Spleen (tissue), 13 donors: ENCODE results near the gene TMEM184A. TPM values are rescaled to one million over a fixed set of nuclear protein-coding genes. Genes with fewer than 3 reads are reported as not detected.

ENCODE experiments used
- DNase-seq: peaks from one replicate; pipeline ENCODE4 v3.0.0-alpha.2; 2020
- H3K27ac ChIP-seq, 8 donors: fragments of 200-600 bp; sonication (generic) in 7 of 8; 1 replicate in 4 of 8; 2 replicates in 4 of 8; pipeline versions ENCODE4 v1.5.0 to v1.8.0; 2016 to 2021; ENCODE audit warnings: inconsistent platforms in 4 of 8, mild to moderate bottlenecking in 4 of 8, moderate library complexity in 1 of 8
- H3K27me3 ChIP-seq, 7 donors: fragments of 200-600 bp; sonication (generic) in 6 of 7; replicated peaks in 1 of 7; 1 replicate in 4 of 7; 2 replicates in 3 of 7; pipeline versions ENCODE4 v1.5.0 to v1.8.0; 2016 to 2021; ENCODE audit warnings: inconsistent platforms in 3 of 7, mild to moderate bottlenecking in 1 of 7
- H3K36me3 ChIP-seq, 6 donors: fragments of 200-600 bp; sonication (generic) in 5 of 6; 1 replicate in 4 of 6; 2 replicates in 2 of 6; pipeline versions ENCODE4 v1.5.0 to v1.8.0; 2016 to 2021; ENCODE audit warnings: inconsistent platforms in 2 of 6
- H3K4me1 ChIP-seq, 6 donors: fragments of 200-600 bp; sonication (generic) in 5 of 6; 1 replicate in 3 of 6; 2 replicates in 3 of 6; pipeline versions ENCODE4 v1.5.0 to v1.8.0; 2016 to 2021; ENCODE audit warnings: inconsistent platforms in 3 of 6
- H3K4me3 ChIP-seq, 8 donors: fragments of 200-600 bp; sonication (generic) in 7 of 8; 1 replicate in 4 of 8; 2 replicates in 4 of 8; pipeline versions ENCODE4 v1.5.0 to v1.8.0; 2016 to 2021; ENCODE audit warnings: inconsistent platforms in 4 of 8, mild to moderate bottlenecking in 4 of 8, moderate library complexity in 2 of 8
- H3K9me3 ChIP-seq, 8 donors: fragments of 200-600 bp; sonication (generic) in 7 of 8; 1 replicate in 4 of 8; 2 replicates in 4 of 8; pipeline versions ENCODE4 v1.5.0 to v1.8.0; 2016 to 2021; ENCODE audit warnings: inconsistent platforms in 4 of 8
- CTCF ChIP-seq, 11 experiments: fragments of 200-600 bp in 7 of 11; fragments of 450-650 bp in 4 of 11; sonication (generic) in 4 of 11; IDR thresholded peaks in 8 of 11; conservative IDR thresholded peaks in 3 of 11; 1 replicate in 7 of 11; 2 replicates in 4 of 11; pipeline versions ENCODE4 v1.4.0 to v1.8.0; 2016 to 2021; ENCODE audit warnings: antibody characterized with exemption in 11 of 11, inconsistent platforms in 4 of 11, mild to moderate bottlenecking in 1 of 11
- POLR2A ChIP-seq, 3 donors: fragments of 450-650 bp; IDR thresholded peaks; one replicate each; pipeline ENCODE4 v1.5.1; 2017; ENCODE audit warnings: antibody characterized with exemption in 3 of 3, mild to moderate bottlenecking in 1 of 3
- POLR2AphosphoS5 ChIP-seq, 3 donors: sonication (generic); formaldehyde crosslinking; IDR thresholded peaks; one replicate each; pipeline ENCODE4 v1.5.1; 2017; ENCODE audit warnings: antibody characterized with exemption in 3 of 3
- WGBS, 5 donors: extraction: QIAGEN DNeasy Blood & Tissue Kit in 3 of 5; methylation state at CpG; one replicate each; pipeline versions ENCODE4 v1.1.5 to v1.1.7; 2013 to 2018; 5-methylcytosine and 5-hydroxymethylcytosine counted together
- intact Hi-C: fragments of 100-400 bp; cut with DNase I; formaldehyde crosslinking; loops from one replicate; pipeline ENCODE4 v1.15.0; 2023; ENCODE audit warnings: low total_unique reads
- long read RNA-seq, 2 donors: transcript quantifications; one replicate each; lab custom pipeline, GENCODE V29; 2026
- polyA plus RNA-seq, 3 donors: library from polyadenylated mRNA; stranded (reverse); fragments of 200-250 nt; gene quantifications; one replicate each; pipeline ENCODE4 v1.2.1, GENCODE V29; 2013
- total RNA-seq, 7 donors: library from RNA; depleted of rRNA in 3 of 7; stranded (reverse); fragments of >200 nt in 3 of 7; fragmentation: NEBNext Ultra II Directional in 4 of 7; extraction: Animal tissue kit (Norgen Biotek cat#: 25700) in 4 of 7; gene quantifications; one replicate each; pipeline versions ENCODE4 v1.1.0 to v1.2.1, GENCODE V29; 2016 to 2021
- donor health status: healthy with polysubstance abuse.
- donor health status: DM: no; HTN: no; CAD: no; lungs with moderate emphysema.
- donor health status: DM: no; HTN: no; CAD: no.
- donor health status: Bipolar disorder and iron deficiency.
- donor health status: healthy.
- donor health status: DM: no; HTN: no; CAD: no.
- donor health status: DM: yes; HTN: yes; CAD: no.

The TMEM184A gene
- total RNA-seq (under 1 TPM in 3 of 7 donors, not detected in 4; 0.17 to 0.39 (median 0.28) TPM), polyA plus RNA-seq (under 1 TPM; 0.09 to 0.26 (median 0.15) TPM)
- long read RNA-seq, donor 1 = 0 reads
- long read RNA-seq, donor 2 = 0 reads

GRCh38 chr7:1555813-1556543 lies at the start of gene TMEM184A:
TMEM184A (minus strand) TSS chr7:1556205; CDS start chr7:1555484, 721 bp downstream.
- intact Hi-C loops = no loop called here
- WGBS, 5 donors = 33 to 55% (median 48%) methylated on average over 14 to 23 of the region's 23 CpGs
- Histone ChIP-seq H3K27ac (no peak within 1 kb of the TSS), H3K27me3 (peaks cover 0 to 34% (median 0%) of the 10 kb centered on the region in 7 donors), H3K4me1 (peaks cover 0 to 18% (median 6%) of the 10 kb centered on the region in 6 donors), H3K4me3 (no peak within 1 kb of the TSS), H3K36me3 (no peaks in the 10 kb centered on the region), H3K9me3 (no peaks in the 10 kb centered on the region)
- DNase-seq = no peak
- TF ChIP-seq POLR2AphosphoS5 (IDR thresholded peaks at IDR 0.05) (peak in 2 of 3 donors; percentile 49 to 71), POLR2A (IDR thresholded peaks at IDR 0.05) (no peak), CTCF (IDR thresholded peaks at IDR 0.05 in 8 of 11, conservative IDR thresholded peaks at IDR 0.05 in 3 of 11) (peak in 10 of 11 experiments; percentile 7 to 59 (median 37))

- Histone ChIP-seq H3K4me3 (no peak overlapping the region), H3K27ac (no peak overlapping the region), H3K9me3 (no peaks in the 10 kb centered on the region), H3K36me3 (no peaks in the 10 kb centered on the region), H3K4me1 (peaks cover 0 to 7% (median 0%) of the 10 kb centered on the region in 6 donors), H3K27me3 (peaks cover 0 to 64% (median 5%) of the 10 kb centered on the region in 7 donors)
- TF ChIP-seq CTCF (IDR thresholded peaks at IDR 0.05 in 8 of 11, conservative IDR thresholded peaks at IDR 0.05 in 3 of 11) (no peak), POLR2AphosphoS5 (IDR thresholded peaks at IDR 0.05) (no peak), POLR2A (IDR thresholded peaks at IDR 0.05) (no peak)
- intact Hi-C loops = no loop called here
- 76 to 93% (median 79%) methylated on average over 2 of the region's 2 CpGs for WGBS, 5 donors
- DNase-seq = no peak
These were observed 48.4 kb upstream of the TMEM184A start for GRCh38 chr7:1604383-1604782.

DNA sequence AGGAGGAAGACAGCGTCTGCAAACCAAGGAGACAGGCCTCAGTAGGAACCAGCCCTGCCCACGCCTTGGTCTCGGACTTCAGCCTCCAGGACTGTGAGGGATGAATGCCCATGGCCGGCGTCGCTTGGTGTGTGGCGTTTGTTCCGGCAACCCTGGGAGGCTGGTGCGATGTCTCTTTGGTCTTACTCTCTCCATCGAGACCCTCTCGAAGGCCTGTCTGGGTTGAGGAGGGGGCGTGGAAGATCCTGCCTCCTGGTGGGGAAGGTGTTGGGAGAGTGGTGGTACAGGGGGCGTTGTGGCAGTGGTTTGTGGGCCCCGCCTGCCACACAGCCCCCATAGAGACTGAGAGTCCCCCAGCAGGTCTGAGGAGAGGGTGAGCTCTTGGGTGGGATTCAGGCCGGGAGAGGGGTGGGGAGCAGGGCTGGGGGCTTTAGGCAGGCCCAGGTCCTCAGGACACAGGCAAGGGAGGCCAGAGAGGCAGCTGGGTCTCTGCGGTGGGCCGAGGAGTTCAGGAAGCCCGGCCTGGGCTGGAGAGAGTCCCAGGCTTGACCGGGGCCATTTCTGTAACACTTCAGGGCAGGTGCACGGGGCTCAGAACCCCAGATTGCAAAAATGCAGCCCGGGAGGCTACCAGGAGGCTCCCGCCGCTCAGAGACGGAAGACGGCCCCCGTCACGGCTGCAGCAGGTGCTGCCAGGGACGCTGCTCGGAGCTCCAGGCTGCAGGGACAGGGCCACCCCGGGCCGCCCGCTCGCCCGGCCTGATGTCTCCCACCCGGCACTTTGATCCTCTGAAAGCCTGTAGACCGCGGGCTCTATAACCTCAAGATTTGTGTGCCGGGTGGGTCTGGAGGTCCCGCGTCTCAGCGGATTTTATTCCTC lies 47.6 kb upstream of the TMEM184A start:
- DNase-seq = no peak
- Histone ChIP-seq H3K27ac (no peak overlapping the region), H3K4me1 (peaks cover 0 to 7% (median 0%) of the 10 kb centered on the region in 6 donors), H3K4me3 (no peak overlapping the region), H3K36me3 (no peaks in the 10 kb centered on the region), H3K9me3 (no peaks in the 10 kb centered on the region), H3K27me3 (peaks cover 0 to 66% (median 5%) of the 10 kb centered on the region in 7 donors)
- TF ChIP-seq POLR2AphosphoS5 (IDR thresholded peaks at IDR 0.05) (no peak), POLR2A (IDR thresholded peaks at IDR 0.05) (no peak), CTCF (IDR thresholded peaks at IDR 0.05 in 8 of 11, conservative IDR thresholded peaks at IDR 0.05 in 3 of 11) (no peak)
- intact Hi-C loops = no loop called here
- 87 to 91% (median 89%) methylated on average over 31 to 41 of the region's 41 CpGs for WGBS, 5 donors
